ENCODE data around the gene HNF4A. TPM values are rescaled to one million over a fixed set of nuclear protein-coding genes. Genes with fewer than 3 reads are reported as not detected.

Gene HNF4A
- total RNA-seq, 4 donors from 2014 or later: not detected

DNA sequence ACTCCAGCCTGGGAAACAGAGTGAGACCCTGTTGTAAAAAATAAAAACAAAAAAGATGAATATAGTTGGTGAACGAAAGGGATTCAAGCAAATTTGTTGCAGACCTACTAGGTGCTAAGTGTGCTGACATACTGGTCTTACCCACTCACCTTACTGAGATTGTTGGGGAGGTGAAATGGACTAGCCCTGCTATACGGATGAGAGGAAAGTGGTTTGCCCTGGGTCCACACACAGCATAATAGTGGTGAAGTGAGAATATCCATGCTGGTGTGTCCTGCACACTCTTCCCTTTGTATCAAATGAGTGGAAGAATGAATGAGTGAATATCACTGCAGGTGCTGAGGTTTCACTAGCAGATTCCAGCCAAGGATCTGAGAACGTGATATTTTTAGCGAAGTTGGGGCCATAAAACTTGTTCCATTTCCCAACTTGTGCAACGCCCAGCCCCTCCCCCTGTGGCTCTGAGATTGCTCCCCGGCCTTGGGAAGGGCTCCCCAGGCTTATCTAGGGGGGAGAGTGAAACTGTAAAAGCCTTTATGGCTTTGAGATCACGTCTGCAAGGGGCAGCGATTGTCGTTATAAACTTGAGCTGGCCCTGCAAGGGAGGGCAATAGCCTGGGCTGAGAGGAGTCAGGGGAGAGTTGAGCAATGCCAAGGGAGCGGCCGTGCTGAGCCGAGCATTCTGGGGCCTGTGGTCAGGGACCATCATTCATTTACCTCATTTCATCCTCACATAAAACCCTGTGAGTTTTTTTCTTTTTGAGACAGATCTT lies 87.0 kb downstream of the HNF4A start:
- Histone ChIP-seq H3K27me3 (no peaks in the 10 kb centered on the region), H3K4me3 (replicated peaks in 1 of 3) (no peak overlapping the region), H3K36me3 (no peaks in the 10 kb centered on the region), H3K27ac (no peak overlapping the region), H3K4me1 (no peaks in the 10 kb centered on the region), H3K9me3 (no peaks in the 10 kb centered on the region)
- intact Hi-C loops (cut with DNase I): no loop called here
- no peak for DNase-seq
- no peak for TF ChIP-seq POLR2A (IDR thresholded peaks at IDR 0.05)
- TF ChIP-seq CTCF (IDR thresholded peaks at IDR 0.05): no peak
- WGBS, 2 donors: 61% methylated on average over 12 of the region's 12 CpGs

GRCh38 chr20:44445742-44446710 lies 90.5 kb downstream of the HNF4A start:
- WGBS, 2 donors: 64 to 68% methylated on average over 6 of the region's 6 CpGs
- no peaks in the 10 kb centered on the region for H3K36me3 ChIP-seq
- no peaks in the 10 kb centered on the region for H3K27me3 ChIP-seq
- TF ChIP-seq POLR2A (IDR thresholded peaks at IDR 0.05) (no peak), CTCF (IDR thresholded peaks at IDR 0.05) (no peak)
- intact Hi-C loops (cut with DNase I): no loop called here
- H3K9me3 ChIP-seq: no peaks in the 10 kb centered on the region
- no peak overlapping the region for H3K4me3 ChIP-seq (replicated peaks in 1 of 3)
- no peak overlapping the region for H3K27ac ChIP-seq
- DNase-seq: no peak
- no peaks in the 10 kb centered on the region for H3K4me1 ChIP-seq

- no peak overlapping the region for H3K4me3 ChIP-seq (replicated peaks in 1 of 3)
- no peaks in the 10 kb centered on the region for H3K27me3 ChIP-seq
- H3K4me1 ChIP-seq: no peaks in the 10 kb centered on the region
- intact Hi-C loops (cut with DNase I): no loop called here
- WGBS, 2 donors: 85 to 90% methylated on average over 3 of the region's 3 CpGs
- DNase-seq: no peak
- H3K9me3 ChIP-seq: no peaks in the 10 kb centered on the region
- no peaks in the 10 kb centered on the region for H3K36me3 ChIP-seq
- H3K27ac ChIP-seq: no peak overlapping the region
- TF ChIP-seq POLR2A (IDR thresholded peaks at IDR 0.05) (no peak), CTCF (IDR thresholded peaks at IDR 0.05) (no peak)
Observed at GRCh38 chr20:44447827-44448419, 92.4 kb downstream of the HNF4A start.

DNA sequence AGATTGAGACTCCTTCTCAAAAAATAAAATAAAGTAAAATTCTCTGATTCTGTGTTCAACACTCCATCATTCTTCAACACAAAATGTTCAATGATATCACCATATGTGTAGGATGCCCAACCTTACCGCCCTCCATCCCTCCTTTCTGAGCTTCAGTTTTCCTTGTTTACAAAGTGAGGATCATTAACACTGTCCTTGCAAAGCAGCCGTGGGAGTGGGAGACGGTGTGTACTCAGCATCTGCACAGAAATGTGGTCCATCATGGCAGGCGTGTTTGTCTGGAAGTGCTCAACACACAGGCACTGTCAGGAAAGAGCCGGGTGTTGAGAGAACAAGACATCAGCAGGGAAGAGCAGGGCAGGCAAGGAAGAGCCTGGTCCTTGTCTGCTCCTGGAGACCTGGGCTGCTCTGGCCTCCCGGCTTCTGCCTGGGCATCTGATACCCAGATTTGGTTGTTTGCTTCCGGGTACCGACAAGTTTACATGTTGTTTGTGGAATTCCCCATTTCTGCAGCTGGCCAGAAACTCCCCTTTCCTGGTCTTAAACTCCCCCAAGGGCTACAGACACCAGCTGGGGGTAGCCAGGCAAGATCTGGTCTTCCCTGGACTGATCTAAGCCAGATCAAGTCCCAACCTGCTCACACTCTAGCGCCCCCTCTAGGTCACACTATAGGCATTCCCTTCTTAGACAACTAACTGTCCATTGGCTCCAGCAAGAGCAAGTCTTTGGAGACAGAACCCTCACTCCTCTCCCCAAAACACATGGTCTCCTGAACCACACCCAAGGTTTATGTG lies 93.5 kb downstream of the HNF4A start:
- no peaks in the 10 kb centered on the region for H3K9me3 ChIP-seq
- 67 to 74% methylated on average over 9 of the region's 9 CpGs for WGBS, 2 donors
- no peaks in the 10 kb centered on the region for H3K36me3 ChIP-seq
- no peak overlapping the region for H3K27ac ChIP-seq
- H3K27me3 ChIP-seq: no peaks in the 10 kb centered on the region
- intact Hi-C loops (cut with DNase I): no loop called here
- H3K4me3 ChIP-seq (replicated peaks in 1 of 3): no peak overlapping the region
- no peak for DNase-seq
- H3K4me1 ChIP-seq: no peaks in the 10 kb centered on the region
- TF ChIP-seq CTCF (IDR thresholded peaks at IDR 0.05) (no peak), POLR2A (IDR thresholded peaks at IDR 0.05) (no peak)

Measured in thyroid gland (tissue), 4 donors.